GM21529 (cell line): ENCODE results near the gene MYRIP.

Source experiments
- ATAC-seq: cut with Tn5 transposase; IDR thresholded peaks from one replicate; pipeline ENCODE4 v1.9.1; 2021; ENCODE audit not compliant: unreplicated experiment

Gene MYRIP

GRCh38 chr3:40178012-40178594, 368.7 kb downstream of the MYRIP start:
- ATAC-seq = no peak

GRCh38 chr3:40179016-40179415, 369.6 kb downstream of the MYRIP start:
- no peak for ATAC-seq

GRCh38 chr3:40181182-40181581, 371.8 kb downstream of the MYRIP start:
- ATAC-seq = no peak

GRCh38 chr3:40185029-40185695, 375.8 kb downstream of the MYRIP start:
- peak; percentile 56 for ATAC-seq

GRCh38 chr3:40186508-40186907, 377.1 kb downstream of the MYRIP start:
- ATAC-seq = no peak

- peak; percentile 82 for ATAC-seq
These were observed 378.5 kb downstream of the MYRIP start for GRCh38 chr3:40187945-40188344.

- ATAC-seq = no peak
These were observed 379.7 kb downstream of the MYRIP start for GRCh38 chr3:40189118-40189517.

GRCh38 chr3:40190056-40190455, 380.6 kb downstream of the MYRIP start:
- ATAC-seq = no peak

- ATAC-seq = no peak
These were observed 381.8 kb downstream of the MYRIP start for GRCh38 chr3:40191251-40191650.

GRCh38 chr3:40191850-40192448, 382.5 kb downstream of the MYRIP start:
- peak; percentile 49 for ATAC-seq

- no peak for ATAC-seq
These were observed 383.2 kb downstream of the MYRIP start for GRCh38 chr3:40192628-40193027.

GRCh38 chr3:40196966-40197365, 387.6 kb downstream of the MYRIP start:
- ATAC-seq = no peak

- ATAC-seq = no peak
These were observed 391.4 kb downstream of the MYRIP start for GRCh38 chr3:40200692-40201316.

GRCh38 chr3:40201770-40202169, 392.4 kb downstream of the MYRIP start:
- ATAC-seq = no peak

- no peak for ATAC-seq
These were observed 397.1 kb downstream of the MYRIP start for GRCh38 chr3:40206522-40206921.

- ATAC-seq = no peak
These were observed 398.4 kb downstream of the MYRIP start for GRCh38 chr3:40207796-40208195.

- no peak for ATAC-seq
These were observed 398.8 kb downstream of the MYRIP start for GRCh38 chr3:40208251-40208650.

- no peak for ATAC-seq
These were observed 402.2 kb downstream of the MYRIP start for GRCh38 chr3:40211579-40211978.

- ATAC-seq = no peak
These were observed 404.1 kb downstream of the MYRIP start for GRCh38 chr3:40213556-40213955.

- ATAC-seq = no peak
These were observed 405.6 kb downstream of the MYRIP start for GRCh38 chr3:40215015-40215414.

- ATAC-seq = no peak
These were observed 407.1 kb downstream of the MYRIP start for GRCh38 chr3:40216471-40216870.

- ATAC-seq = no peak
These were observed 414.4 kb downstream of the MYRIP start for GRCh38 chr3:40223856-40224255.
